Right atrium auricular region (tissue), 2 donors: ENCODE data around the gene SLC35B2. TPM values are rescaled to one million over a fixed set of nuclear protein-coding genes. Genes with fewer than 3 reads are reported as not detected.

Experiments used
- DNase-seq: peaks from one replicate; pipeline ENCODE4 v3.0.0-alpha.2; 2019; ENCODE audit warnings: low spot score
- H3K27ac ChIP-seq, 2 donors: fragments of 200-600 bp; sonication (generic); 1 replicate in 1 of 2; 2 replicates in 1 of 2; pipeline ENCODE4 v1.5.1; 2016 to 2019
- H3K27me3 ChIP-seq, 2 donors: fragments of 200-600 bp; sonication (generic); one replicate each; pipeline versions ENCODE4 v1.5.1 to v1.6.0; 2017 to 2019
- H3K36me3 ChIP-seq: fragments of 200-600 bp; sonication (generic); one replicate; pipeline ENCODE4 v1.5.1; 2016
- H3K4me1 ChIP-seq, 2 donors: fragments of 200-600 bp; sonication (generic); one replicate each; pipeline versions ENCODE4 v1.5.1 to v1.6.0; 2017 to 2019
- H3K4me3 ChIP-seq, 2 donors: fragments of 200-600 bp; sonication (generic); 1 replicate in 1 of 2; 2 replicates in 1 of 2; pipeline ENCODE4 v1.5.1; 2017 to 2019; ENCODE audit warnings: mild to moderate bottlenecking in 1 of 2, moderate library complexity in 1 of 2
- H3K9me3 ChIP-seq, 2 donors: fragments of 200-600 bp; sonication (generic); one replicate each; pipeline ENCODE4 v1.5.1; 2019
- total RNA-seq, 2 donors: library from RNA; depleted of rRNA; stranded (reverse); fragments of >200 nt; gene quantifications; one replicate each; pipeline ENCODE4 v1.1.0, GENCODE V29; 2016
- TF ChIP-seq, protein P1 (sequence below), 2 donors: fragments of 200-600 bp; sonication (generic); IDR thresholded peaks; one replicate each; pipeline ENCODE4 v1.5.1; 2019; ENCODE audit warnings: antibody characterized with exemption in 2 of 2

SLC35B2 gene
- total RNA-seq, 2 donors from 2014 or later: 23.0 to 23.7 TPM

DNA sequence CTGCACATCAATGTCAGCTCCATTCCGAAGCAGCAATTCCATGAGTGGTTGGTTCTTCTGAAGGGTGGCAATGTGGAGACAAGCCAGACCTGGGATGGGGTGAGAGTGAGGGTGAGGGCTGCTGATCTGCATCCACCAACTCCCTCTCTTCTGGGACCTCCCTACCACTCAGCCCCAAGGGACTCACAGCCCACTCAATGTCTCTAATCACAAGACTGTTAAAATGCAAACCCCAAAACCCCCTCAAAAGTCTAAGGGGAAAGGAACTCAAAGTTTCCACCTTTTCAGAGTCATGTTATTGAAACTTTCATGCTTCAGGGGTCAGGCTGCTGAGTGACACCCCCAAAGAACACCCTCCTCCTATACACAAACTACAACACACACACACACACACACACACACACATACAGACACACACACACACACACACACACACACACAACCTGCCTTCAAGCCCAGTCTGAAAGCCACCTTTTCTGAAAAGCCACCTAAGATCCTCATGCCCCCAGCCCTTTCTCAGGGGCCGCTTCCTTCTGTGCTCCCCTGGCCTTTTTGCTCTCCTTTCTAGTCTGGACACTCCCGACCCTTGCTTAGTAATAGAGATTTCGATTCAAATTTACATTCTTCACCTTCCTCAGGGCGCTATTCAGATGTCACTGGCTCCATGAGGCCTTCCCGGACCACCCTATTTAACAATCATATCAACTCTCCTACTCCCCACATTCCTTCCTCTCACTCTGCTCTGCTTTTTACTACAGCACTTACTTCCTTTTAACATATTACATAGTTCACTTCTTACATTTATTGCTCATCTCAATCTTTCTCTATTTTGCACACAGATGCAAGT lies 3.3 kb upstream of the SLC35B2 start:
- TF ChIP-seq, protein P1, sequence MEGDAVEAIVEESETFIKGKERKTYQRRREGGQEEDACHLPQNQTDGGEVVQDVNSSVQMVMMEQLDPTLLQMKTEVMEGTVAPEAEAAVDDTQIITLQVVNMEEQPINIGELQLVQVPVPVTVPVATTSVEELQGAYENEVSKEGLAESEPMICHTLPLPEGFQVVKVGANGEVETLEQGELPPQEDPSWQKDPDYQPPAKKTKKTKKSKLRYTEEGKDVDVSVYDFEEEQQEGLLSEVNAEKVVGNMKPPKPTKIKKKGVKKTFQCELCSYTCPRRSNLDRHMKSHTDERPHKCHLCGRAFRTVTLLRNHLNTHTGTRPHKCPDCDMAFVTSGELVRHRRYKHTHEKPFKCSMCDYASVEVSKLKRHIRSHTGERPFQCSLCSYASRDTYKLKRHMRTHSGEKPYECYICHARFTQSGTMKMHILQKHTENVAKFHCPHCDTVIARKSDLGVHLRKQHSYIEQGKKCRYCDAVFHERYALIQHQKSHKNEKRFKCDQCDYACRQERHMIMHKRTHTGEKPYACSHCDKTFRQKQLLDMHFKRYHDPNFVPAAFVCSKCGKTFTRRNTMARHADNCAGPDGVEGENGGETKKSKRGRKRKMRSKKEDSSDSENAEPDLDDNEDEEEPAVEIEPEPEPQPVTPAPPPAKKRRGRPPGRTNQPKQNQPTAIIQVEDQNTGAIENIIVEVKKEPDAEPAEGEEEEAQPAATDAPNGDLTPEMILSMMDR (IDR thresholded peaks at IDR 0.05): no peak
- H3K4me1 ChIP-seq: peaks cover 0 to 45% of the 10 kb centered on the region in 2 donors
- no peak for DNase-seq

DNA sequence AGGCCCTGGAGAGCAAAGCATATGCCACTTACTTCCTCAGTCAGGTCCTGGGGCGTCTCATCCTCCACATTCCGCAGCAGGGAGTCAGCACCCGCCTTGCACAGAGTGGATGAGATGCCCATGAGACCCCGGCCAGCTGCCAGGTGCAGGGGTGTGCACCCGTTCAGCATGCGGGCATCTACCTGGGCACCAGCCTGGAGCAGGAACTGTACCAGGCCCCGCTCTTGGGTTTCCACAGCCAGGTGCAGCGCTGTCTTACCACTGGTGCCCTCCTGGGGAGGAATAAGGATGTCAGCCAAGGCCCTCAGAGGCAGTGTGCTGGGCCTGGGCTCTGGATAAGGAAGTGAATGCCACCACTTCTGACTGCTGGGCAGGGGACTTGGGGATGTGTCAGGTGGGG lies 2.7 kb upstream of the SLC35B2 start:
- Histone ChIP-seq H3K4me3 (no peak overlapping the region), H3K36me3 (peaks cover 5% of the 10 kb centered on the region), H3K9me3 (no peaks in the 10 kb centered on the region), H3K27ac (no peak overlapping the region), H3K27me3 (no peaks in the 10 kb centered on the region), H3K4me1 (peaks cover 0 to 45% of the 10 kb centered on the region in 2 donors)
- TF ChIP-seq, protein P1 (IDR thresholded peaks at IDR 0.05): no peak
- DNase-seq: no peak

More for the DNA sequence above, 3.3 kb upstream of the SLC35B2 start:
- H3K27me3 ChIP-seq: no peaks in the 10 kb centered on the region
- H3K36me3 ChIP-seq: no peaks in the 10 kb centered on the region
- H3K27ac ChIP-seq: no peak overlapping the region
- H3K4me3 ChIP-seq: no peak overlapping the region
- H3K9me3 ChIP-seq: no peaks in the 10 kb centered on the region

DNA sequence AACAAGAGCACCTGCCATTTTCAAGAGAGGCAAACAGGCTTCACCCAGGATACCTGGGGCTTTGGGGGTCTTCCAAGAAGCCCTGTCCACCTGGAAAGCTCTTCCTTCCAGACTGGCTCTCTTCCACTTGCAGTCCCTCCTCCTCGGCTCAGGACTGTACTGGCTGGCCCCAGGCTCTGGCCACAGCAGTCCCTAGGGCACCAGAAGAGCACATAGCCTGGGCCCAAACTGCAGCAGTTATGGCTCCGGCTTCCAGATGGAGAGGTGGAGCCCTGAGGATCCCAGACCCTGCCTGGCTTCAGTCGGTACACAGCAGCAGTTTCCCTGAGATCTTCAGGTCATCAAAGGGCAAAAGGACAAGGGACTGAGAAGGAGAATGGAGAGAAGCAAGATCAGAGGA lies 1.6 kb upstream of the SLC35B2 start:
- Histone ChIP-seq H3K36me3 (peaks cover 16% of the 10 kb centered on the region), H3K27ac (no peak overlapping the region), H3K9me3 (no peaks in the 10 kb centered on the region), H3K4me3 (no peak overlapping the region), H3K27me3 (no peaks in the 10 kb centered on the region), H3K4me1 (peaks cover 0 to 37% of the 10 kb centered on the region in 2 donors)
- TF ChIP-seq, protein P1 (IDR thresholded peaks at IDR 0.05): no peak
- no peak for DNase-seq

- Histone ChIP-seq H3K27ac (no peak overlapping the region), H3K27me3 (no peaks in the 10 kb centered on the region), H3K4me3 (no peak overlapping the region), H3K36me3 (peaks cover 21% of the 10 kb centered on the region), H3K4me1 (peaks cover 0 to 32% of the 10 kb centered on the region in 2 donors), H3K9me3 (no peaks in the 10 kb centered on the region)
- TF ChIP-seq, protein P1 (IDR thresholded peaks at IDR 0.05): no peak
- DNase-seq: no peak
Measured at GRCh38 chr6:44258325-44258863, 1.1 kb upstream of the SLC35B2 start.

DNA sequence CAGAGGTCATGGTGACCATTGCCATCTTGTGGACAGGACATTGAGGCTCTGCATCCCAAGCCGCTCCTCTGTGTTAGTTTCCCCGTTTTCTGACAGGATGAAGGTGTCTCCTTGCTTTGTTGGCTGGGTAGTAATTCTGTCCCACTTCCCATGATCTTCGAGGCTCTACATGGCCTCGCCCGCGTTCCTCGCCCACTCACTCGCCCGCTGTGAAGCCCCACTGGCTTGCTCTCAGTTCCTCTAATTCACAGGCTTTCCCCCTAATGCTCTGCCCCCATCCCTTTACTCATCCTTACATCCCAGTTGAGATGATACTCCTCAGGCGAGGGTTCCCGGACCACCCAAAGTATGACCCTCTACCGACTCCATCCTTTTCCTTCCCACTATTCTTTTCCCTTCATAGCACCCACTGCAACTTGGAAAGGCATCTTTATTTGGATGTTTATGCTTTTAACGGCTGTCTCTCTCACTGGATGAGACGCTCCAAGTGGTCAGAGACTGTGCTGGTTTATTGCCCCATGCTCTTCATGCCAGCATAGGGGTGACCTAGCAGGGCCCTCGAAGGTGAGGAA lies 511 bp upstream of the SLC35B2 start:
- peaks cover 27% of the 10 kb centered on the region for H3K36me3 ChIP-seq
- DNase-seq: no peak
- H3K4me1 ChIP-seq: peaks cover 0 to 26% of the 10 kb centered on the region in 2 donors

More for the DNA sequence above, 511 bp upstream of the SLC35B2 start:
- TF ChIP-seq, protein P1 (IDR thresholded peaks at IDR 0.05): peak in 1 of 2 donors; percentile 2
- H3K27ac ChIP-seq: peak overlapping the region; percentile 93 to 94
- H3K9me3 ChIP-seq: no peaks in the 10 kb centered on the region
- H3K4me3 ChIP-seq: peak overlapping the region; percentile 85 to 88
- no peaks in the 10 kb centered on the region for H3K27me3 ChIP-seq
